ENCODE data around the gene GKN1.
A peak's percentile ranks its signal among the peaks of the same experiment; 100 is the strongest.
"Not testable (repeated sequence)": the region's sequence is repeated elsewhere in the genome, so short reads cannot be mapped to it uniquely, and the experiment has no call there.

GKN1 gene, protein sequence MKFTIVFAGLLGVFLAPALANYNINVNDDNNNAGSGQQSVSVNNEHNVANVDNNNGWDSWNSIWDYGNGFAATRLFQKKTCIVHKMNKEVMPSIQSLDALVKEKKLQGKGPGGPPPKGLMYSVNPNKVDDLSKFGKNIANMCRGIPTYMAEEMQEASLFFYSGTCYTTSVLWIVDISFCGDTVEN

DNA sequence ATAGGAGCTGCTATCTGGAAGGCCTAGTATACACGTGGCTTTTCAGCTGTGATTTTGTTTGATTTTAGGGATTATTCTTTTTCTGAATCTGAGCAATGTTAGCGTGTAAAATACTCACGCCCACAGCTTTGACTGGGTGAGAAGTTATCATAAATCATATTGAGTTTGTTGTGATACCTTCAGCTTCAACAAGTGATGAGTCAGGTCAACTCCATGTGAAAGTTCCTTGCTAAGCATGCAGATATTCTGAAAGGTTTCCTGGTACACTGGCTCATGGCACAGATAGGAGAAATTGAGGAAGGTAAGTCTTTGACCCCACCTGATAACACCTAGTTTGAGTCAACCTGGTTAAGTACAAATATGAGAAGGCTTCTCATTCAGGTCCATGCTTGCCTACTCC lies at the start of gene GKN1:
TSS of gene GKN1 (plus strand) at position 386 of the 400 bp plus-strand sequence. CDS start 42 bp downstream, outside the sequence.
- DNase-seq = peak; percentile 34

DNA sequence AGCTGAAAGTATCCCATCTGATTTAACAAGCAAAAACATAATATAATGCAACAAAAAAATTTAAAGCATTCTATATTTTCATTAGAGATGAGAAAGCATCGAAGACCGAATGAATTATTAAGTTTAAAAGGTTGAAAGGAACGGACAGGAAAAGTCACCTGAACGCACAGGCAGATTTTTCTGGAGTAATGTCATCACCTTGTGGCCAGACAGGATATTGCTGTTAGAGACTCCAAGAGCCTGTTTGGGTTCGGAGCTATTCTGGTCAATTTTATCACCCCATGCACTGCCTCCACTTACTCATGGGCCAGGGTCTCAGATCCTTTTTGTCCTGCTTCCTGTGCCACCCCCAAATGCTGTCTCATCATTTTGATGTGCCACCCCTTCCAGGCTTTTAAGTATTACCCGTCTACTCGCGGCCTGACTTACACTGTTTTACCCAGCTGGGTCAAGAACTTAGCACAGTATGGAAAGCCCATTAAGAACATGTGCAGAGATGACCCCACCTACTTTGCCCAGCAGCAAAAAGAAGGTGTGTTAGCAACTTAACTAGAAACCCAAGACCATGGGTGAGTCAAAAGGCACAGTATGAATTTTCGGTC lies 49.0 kb upstream of the GKN1 start:
- DNase-seq = peak; percentile 51

DNA sequence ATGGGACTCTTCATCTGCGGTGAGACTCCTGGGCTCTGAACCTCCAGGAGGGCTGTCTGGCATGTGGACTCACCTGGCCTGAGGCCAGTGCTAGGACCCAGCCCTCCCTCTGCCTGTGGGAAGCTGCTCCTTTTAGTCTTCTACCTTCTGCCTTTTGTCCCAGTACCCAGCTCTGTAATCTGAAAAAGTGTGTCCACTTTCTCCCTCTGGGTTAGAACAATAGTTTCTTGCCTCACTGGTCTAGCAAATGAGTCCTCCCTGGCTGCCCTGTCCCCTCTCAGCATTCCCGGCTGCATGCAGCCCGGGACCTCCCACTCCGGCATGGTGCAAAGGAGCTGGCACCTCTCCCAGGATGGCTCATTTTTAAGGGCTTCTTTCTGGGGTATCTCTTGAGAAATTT lies 47.6 kb upstream of the GKN1 start:
- peak; percentile 31 for DNase-seq

DNA sequence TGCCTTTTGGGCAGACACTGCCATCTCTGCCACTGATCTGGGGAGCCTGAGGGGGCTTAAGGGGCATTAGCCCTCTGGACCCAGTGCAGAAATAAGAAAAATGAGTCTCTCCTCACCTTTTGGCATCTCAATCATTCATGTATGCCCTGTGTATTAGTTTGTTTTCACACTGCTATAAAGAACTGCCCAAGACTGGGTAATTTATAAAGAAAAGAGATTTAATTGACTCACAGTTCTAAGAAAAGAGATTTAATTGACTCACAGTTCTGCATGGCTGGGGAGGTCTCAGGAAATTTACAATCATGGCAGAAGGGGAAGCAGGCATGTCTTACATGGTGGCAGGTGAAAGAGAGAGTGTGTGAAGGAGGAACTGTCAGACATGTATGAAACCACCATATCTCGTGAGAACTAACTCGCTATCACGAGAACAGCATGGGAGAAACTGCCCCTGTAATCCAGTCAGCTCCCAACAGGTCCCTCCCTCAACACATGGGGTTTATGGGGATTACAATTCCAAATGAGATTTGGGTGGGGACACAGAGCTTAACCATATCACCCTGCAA lies 43.2 kb upstream of the GKN1 start:
- no peak for DNase-seq

DNA sequence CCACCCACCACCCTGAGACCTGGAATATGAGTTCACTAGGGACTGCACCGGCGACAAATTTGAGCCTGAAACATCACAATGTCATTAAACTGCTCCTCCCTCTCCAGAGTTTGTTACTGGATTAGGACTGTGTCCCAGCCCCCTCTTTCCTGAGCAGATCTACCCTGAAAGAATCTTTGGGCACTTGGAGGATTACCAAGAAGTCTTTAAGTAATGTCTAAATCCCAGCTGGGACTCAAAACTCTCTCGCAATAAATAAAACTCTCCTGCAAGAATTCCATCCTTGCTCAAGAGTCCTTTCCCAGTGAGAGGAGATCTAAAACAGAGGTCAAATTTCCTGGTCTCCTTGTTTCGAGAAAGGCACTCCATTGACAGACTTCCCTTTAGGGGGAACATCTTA lies 42.6 kb upstream of the GKN1 start:
- DNase-seq = peak; percentile 77

DNA sequence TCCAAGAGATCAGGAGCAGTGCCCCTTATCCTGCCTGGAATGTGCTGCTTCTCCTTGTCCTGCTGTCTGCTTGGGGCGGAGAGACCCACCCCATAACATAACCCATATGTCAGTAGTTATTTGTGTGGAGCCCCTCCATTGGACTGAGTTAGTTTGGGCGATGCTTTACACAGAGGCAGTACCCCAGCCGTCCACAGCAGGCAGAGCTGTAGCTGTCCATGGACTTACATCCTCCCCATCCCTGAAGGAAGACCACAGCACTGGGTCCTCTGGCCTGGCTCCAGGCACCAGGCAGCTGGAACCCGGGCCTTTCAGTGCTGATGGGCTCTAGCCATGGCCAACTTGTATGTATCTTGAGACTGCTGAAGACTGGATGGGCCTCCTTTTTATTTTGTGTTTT lies 42.0 kb upstream of the GKN1 start:
- no peak for DNase-seq

DNA sequence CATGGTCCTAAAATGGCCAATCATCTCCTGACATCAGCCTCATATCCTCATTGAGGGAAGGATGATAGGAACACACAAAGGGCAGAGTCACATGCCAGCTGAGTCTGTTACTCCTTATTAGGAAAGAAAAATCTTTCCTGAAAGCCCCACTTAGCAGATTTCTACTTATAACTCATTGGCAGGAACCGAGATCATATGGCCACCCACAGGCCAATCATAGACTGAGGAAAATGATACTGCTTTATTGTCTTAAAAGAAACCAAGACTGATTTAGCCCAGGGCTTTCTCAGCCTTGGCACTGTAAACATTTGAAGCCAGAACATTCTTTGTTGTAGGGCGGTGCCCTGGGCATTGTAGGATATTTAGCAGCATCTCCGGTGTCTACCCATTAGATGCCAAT lies 40.4 kb upstream of the GKN1 start:
- no peak for DNase-seq

DNA sequence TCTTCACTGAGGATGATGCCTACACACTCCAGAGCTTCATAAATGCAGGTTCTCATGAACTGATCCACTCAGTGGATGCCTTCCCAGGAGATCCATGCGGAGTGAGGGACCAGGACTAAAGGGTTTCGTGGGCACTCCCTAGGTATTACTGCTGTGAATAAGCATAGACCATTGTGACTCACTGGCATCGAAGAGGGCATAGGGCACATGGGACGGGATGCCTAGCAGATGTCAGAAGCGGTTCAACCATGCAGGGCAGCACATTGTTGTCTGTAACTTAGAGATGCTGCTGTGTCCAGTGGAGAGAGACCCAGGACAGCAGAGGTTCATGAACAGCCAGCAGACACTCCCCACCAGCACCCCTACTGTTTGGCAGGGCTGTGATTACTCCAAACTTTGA lies 39.0 kb upstream of the GKN1 start:
- DNase-seq = no peak

DNA sequence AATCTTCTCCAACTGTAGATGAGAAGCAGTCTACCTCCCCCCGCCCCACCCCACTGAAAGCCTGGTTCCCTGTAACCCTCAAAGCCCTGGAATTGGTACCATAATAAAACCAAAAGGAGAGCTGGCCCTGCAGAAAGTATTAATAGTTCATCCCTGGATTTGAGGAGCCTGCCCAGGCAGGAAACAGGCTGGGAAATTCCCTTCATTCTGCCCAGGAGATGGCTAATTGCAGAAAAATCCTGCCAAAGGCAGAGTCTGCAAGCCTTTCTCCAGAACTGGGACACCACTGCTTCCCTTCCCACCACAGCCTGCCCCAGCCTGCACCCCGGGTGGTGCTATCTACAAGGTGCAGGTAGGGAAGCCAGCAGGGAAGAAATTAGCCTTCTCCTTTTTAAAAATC lies 38.0 kb upstream of the GKN1 start:
- DNase-seq = peak; percentile 62

DNA sequence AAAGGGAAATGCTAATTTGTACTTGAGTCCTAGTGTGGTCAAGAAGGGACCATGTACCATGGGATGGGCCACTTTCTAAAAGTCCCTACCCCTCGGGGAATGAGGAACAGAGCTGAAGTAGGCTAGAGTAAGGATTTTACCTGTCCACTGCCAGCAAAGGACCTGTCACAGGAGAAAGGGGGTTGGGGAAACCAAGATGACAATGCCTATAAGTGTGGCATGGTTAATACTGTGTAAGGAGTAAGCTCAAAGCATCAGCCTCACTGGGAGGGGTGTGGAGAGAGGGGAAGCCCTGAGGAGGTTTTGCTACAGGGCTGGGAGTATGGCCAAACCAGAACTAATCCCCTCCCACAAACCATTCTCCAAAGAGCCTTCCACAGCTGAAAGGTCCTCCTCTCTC lies 37.5 kb upstream of the GKN1 start:
- DNase-seq = peak; percentile 40

DNA sequence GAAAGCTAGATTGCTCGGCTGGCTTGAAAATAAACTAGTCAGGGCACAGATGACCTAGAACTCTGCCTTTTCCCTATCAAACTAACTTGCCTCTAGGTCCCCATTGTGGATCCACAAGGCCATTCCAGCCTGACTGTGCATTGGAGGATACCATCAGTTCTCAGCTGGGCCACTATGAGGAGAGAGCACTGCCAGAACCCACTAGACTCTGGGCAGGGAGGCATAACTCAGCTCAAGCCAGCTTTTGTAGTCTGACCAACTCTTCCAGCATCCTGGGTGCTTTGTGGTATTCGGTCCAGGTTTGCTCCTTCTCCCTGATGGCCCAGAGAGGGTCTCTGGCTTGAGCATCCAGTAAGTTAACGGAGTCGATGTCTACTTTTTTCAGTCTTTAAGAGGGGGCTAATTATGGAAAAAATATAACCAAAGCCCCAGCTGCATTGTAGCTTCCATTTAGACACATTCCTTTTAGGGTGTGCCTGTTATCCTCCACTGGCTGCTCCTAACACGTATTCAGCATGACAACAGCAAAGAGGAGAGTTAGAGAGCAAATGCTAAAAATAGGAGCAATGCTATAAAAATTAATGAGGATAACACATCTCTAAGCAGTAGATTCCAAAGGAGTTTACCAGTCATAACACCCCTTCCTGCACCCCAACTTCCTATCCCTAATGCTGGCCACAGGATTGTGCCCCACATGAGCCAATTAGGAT lies 36.9 kb upstream of the GKN1 start:
- DNase-seq = no peak

DNA sequence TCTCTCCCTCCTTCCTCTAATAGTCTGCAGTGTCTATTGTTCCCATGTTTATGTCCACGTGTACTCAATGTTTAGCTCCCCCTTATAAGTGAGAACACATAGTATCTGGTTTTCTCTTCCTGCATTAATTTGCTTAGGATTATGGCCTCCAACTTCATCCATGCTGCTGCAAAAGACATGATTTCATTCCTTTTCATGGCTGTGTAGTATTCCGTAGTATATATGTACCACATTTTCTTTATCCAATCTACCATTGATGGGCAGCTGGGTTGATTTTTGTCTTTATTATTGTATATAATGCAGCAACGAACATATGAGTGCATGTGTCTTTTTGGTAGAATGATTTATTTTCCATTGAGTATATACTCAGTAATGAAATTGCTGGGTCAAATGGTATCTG lies 35.5 kb upstream of the GKN1 start:
- DNase-seq = no peak

DNA sequence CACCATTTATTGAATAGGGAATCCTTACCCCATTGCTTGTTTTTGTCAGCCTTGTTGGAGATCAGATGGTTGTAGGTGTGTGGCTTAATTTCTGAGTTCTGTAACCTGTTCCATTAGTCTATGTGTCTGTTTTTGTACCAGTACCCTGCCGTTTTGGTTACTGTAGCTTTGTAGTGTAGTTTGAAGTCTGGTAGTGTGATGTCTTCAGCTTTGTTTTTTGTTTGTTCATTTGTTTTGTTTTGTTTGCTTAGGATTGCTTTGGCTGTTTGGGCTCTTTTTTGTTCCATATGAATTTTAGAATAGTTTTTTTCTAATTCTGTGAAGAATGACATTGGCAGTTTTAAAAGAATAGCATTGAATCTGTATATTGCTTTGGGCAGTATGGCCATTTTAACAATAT lies 34.5 kb upstream of the GKN1 start:
- no peak for DNase-seq

DNA sequence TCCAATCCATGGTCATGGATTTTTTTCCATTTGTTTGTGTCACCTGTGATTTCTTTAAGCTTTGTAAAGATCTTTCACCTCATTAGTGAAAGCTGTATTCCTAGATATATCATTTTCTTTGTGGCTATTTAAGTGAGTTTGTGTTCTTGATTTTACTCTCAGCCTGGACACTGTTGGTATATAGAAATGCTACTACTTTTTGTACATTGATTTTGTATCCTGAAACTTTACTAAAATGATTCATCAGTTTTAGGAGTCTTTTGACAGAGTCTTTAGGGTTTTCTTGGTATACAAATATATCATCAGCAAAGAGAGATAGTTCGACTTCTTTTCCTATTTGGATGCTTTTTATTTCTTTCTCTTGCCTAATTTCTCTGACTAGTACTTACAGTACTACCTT lies 34.1 kb upstream of the GKN1 start:
- no peak for DNase-seq

DNA sequence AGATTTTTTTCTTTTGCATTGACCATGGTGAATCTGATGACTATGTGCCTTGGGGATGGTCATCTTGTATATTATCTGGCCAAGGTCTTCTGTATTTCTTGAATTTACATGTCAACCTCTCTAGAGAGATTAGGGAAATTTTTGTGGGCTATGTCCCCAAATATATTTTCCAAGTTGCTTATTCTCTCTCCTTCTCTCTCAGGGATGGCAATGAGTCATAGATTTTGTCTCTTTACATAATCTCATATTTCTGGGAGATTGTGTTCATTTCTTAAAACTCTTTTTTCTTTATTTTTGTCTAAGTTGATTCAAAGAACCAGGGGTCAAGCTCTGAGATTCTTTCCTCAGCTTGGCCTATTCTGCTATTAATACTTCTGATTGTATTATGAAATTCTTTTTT lies 31.6 kb upstream of the GKN1 start:
- no peak for DNase-seq

DNA sequence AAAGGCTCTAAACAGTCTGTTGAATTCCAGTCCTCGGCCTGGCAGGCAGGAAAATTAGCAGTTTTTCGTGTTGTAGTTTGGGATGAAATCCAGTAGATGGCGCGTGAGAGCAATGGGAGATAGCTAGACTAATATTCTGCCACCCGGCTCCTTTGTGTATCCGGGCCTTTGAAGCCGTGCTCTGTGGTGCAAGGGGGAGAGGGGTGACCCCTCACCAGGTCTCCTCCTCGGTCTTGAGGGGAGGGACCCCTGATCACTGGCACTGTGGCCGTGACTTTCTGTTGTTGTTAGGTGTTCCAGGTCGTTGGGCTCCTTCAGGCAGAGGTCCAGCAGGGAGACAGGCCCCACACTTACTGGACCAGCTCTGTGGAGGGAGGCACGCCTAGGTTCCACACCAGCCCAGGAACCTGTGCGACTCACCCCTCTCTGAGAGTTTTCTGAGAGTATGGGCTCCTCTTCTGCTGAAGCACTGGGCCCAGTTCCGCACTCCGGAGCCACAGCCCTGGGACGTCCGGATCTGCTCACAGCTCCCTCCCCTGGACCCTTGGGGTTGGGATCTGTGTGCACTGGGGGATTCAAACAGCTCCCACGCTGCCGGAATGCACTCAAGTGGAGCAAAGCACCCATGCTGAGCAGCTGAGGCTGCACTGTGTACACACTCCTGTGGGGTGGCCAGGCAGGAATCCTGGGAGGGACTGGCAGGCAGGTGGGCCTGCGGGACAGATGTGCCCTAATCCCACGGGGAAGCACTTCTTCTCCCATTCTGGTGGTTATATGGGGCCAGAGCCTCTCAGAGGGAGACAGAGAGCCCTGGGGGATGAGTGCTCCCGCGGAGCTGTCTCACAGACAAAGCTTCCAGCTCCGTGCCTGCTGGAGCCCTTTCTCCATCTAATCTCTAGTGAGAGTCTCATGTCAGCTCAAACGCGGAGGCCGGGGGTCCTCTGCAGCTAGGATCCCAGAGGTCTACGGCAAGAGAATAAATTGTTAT lies 30.6 kb upstream of the GKN1 start:
- peak; percentile 73 for DNase-seq

DNA sequence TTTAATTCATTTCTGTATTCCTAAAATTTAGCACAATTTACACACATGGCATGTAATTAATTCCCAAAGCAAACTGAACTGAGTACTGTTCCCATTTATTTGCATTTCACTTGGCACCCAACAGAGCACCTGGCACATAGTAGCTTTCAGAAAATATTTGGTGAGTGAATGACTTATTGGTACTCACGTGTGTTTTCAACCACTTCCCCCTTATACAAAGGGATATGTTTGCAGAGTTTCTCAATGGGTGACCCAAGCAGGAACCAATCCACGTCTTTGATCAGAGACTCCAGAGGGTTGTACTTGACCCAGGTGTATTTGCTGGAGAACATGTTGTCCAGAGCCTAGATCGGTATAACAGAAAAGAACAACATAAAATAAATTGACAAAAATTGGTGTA lies 28.3 kb upstream of the GKN1 start:
- no peak for DNase-seq

DNA sequence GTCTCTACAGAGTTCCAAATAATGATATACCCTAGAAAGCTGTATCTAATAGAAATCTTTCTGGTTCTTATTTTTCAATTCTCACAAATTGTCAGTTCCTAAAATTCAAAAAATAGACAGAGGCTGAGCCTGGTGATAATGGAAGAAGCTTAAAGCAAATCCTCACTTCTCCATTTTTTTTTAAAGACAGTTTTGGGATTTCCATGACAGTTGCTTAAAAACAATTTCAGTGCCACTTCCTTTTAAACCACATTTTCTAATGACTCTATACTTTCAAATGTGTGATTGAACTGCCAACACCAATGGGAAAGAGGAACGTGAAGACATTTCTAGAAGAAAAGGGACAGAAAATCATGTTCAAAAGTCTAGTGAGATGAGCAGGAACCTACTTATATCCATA lies 25.7 kb upstream of the GKN1 start:
- no peak for DNase-seq

DNA sequence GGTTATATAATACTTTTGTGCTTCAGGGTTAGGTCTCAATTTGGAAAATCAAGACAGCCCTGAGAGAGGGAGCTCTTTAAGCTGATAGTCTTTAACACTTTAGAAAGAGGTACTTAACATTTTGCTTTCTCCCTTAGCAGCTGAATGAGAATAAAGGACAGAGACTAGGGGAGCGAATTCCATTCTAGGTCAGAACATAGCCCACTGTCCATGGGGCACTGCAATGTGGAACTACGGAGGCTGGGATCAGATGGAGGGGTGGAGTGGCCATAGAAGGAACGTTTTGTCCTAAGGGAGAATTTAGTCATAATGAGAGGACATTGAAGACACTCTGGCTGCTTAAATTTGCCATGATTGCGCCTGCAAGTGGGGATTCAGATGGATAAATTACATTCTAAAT lies 22.5 kb upstream of the GKN1 start:
- DNase-seq = no peak

DNA sequence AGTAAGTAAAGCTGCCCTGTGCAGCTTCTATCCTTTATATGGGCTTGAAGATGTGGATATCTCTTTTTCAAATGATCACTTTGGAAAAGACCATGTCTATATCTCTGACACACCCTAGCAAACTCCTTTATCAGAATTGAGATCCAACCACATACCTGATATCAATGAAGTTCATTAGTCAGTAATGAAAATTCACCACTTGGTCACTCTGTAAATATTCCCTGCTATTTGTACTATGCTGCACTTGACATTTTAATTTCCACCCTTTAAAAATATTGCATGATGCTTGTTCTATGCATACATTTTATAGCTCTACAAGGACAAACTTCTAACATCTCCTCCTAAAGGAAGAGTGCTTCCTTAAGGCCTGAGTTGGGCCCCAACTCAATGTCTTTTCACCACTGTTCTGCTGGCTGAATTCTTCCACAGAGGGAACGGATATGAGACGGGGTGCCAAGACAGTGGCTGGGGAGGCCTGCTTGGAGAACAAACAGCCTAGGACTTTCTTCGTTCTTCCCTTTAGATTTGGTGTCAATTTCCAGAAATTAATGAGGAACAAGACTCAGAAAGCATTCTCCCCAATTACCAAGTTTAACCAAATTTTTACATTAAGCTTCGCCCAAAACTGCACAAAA lies 21.4 kb upstream of the GKN1 start, which contains the start of gene GKN2:
TSS of gene GKN2 (minus strand) at position 7 of the 635 bp plus-strand sequence. CDS start 32 bp downstream, outside the sequence.
- no peak for DNase-seq

DNA sequence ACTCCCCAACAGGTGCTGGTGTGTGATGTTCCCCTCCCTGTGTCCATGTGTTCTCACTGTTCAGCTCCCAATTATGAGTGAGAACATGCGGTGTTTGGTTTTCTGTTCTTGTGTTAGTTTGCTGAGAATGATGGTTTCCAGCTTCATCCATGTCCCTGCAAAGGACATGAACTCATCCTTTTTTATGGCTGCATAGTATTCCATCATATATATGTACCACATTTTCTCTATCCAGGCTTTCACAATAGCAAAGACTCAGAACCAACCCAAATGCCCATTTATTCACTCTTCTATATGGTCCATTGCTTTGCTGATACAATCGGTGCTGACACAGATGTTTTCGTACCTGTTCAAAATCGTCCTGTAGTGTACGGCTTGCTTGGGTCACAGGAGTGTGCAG lies 19.0 kb upstream of the GKN1 start:
- DNase-seq = not testable (repeated sequence)

DNA sequence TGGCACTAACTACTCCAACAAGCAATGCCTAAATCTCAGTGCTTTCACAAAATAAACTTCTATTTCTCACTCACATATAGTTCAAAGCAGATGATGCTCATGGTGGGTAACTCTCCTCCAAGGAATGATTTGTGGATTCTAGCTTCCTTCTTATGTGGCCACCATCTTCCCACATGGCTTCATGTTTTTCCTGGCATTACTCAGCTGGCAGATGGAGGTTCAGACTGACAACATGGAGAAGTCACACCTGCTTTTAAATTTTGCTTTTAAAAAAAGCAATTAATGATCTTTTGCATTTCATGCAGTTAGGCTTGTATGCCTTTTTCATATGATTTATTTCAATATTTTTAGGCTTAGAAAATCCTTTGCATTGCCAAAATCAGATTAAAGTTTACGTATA lies 15.4 kb upstream of the GKN1 start:
- DNase-seq = no peak

All from fibroblast of upper back skin (primary cell).